Cortex of kidney (tissue), 1 donor: Measurements from ENCODE around the gene ZC3HAV1.
"Not testable (repeated sequence)": the region's sequence is repeated elsewhere in the genome, so short reads cannot be mapped to it uniquely, and the experiment has no call there.

Experiments used
- DNase-seq: peaks from one replicate; lab custom pipeline; 2025; lab: John Stamatoyannopoulos, UW

ZC3HAV1 gene

DNA sequence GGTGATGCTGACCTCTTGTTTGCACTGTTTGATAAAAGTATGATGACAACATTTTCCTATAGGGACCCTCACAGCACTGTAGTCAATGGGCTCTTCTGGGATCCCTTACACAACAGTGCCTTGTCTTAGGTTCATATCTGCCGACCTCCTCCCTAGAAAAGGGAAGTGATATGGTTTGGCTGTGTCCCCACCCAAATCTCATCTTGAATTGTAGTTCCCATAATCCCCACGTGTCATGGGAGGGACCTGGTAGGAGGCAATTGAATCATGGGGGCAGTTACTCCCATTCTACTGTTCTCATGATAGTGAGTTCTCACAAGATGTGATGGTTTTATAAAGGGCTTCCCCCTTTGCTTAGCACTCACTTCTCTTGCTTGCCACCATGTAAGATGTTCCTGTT lies 23.1 kb downstream of the ZC3HAV1 start:
- no peak for DNase-seq

- DNase-seq: no peak
These were observed 24.8 kb downstream of the ZC3HAV1 start for GRCh38 chr7:139084709-139085108.

DNA sequence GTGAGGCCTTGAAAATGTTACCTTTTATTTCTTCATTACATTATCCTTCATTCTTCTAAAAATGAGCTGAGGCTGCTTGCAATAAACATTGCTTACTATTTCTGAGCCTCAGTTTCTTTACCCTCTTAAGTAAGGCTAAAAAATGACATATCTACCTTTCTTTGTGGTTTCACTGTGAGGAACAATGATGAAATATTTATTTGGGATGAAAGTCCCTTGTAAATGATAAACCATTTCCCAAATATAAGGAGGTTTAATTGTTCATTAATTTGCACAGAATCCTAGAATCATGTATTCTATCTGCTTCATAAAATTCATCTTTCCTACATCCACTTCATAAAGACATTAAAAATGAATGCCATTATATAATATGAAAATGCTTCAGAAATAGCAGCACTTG lies 27.9 kb downstream of the ZC3HAV1 start:
- DNase-seq: no peak

DNA sequence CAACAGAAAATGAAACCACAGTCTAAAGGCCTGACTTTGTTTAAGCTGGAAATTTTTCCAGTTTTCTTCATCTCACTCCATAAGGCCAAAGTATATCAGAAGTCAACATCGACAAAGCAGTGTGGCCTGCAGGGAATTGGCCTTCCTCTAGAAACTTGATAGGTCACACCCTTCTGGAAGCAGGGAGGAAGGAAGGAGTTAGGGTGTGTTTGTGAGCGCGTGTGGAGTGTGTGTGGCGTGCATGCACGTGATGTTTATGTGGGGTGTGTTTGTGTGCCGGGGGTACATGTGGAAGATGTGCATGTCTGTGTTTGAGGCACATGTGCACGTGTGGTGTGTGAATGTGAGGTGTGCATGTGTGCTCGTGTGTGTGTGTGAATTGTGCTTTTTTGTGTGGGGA lies 28.6 kb downstream of the ZC3HAV1 start:
- no peak for DNase-seq

DNA sequence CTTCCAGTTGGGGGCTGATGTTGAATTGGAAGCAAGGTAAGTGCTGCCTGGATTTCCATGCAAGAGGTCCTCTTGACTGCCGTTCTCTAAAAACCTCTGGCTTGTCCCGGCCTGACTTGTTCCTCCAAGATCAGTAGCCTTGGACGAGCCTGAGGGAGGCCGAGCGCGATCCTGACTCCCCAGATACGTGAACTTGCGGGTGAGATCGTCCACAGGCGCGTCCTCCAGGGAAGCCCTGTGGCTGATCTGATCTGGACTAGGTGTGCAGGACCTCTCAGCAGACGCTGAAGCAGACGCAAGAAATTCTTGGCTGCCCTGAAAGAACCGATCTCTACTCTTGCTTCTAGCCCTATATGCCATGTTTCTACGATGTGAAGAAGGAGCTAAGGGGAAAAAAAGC lies 29.7 kb downstream of the ZC3HAV1 start:
- DNase-seq: no peak

GRCh38 chr7:139078911-139079310 lies 30.6 kb downstream of the ZC3HAV1 start:
- no peak for DNase-seq

- DNase-seq: no peak
These were observed 31.1 kb downstream of the ZC3HAV1 start for GRCh38 chr7:139078399-139078798.

DNA sequence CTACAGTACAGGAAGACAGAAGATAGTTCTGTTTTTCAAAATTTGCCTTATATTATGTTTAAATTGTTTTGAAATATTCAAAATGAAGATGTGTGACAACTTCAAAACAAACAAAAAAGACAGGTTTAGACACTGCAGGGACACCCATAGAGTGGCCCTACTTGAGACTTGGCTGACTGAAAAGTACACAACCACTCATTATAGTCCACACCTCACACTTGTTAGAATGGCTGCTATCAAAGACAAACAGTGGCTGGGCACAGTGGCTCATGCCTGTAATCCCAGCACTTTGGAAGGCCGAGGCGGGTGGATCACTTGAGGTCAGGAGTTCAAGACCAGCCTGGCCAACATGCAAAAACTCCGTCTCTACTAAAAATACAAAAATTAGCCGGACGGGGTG lies 31.8 kb downstream of the ZC3HAV1 start:
- DNase-seq: not testable (repeated sequence)

GRCh38 chr7:139075871-139076686 lies 33.4 kb downstream of the ZC3HAV1 start:
- no peak for DNase-seq

- DNase-seq: no peak
These were observed 34.4 kb downstream of the ZC3HAV1 start for GRCh38 chr7:139075031-139075652.

GRCh38 chr7:139072796-139073195 lies 36.7 kb downstream of the ZC3HAV1 start:
- DNase-seq: no peak

GRCh38 chr7:139071680-139072079 lies 37.8 kb downstream of the ZC3HAV1 start:
- DNase-seq: no peak

- DNase-seq: no peak
These were observed 40.7 kb downstream of the ZC3HAV1 start for GRCh38 chr7:139068544-139069399.

- DNase-seq: no peak
These were observed 43.2 kb downstream of the ZC3HAV1 start for GRCh38 chr7:139066315-139066714.

DNA sequence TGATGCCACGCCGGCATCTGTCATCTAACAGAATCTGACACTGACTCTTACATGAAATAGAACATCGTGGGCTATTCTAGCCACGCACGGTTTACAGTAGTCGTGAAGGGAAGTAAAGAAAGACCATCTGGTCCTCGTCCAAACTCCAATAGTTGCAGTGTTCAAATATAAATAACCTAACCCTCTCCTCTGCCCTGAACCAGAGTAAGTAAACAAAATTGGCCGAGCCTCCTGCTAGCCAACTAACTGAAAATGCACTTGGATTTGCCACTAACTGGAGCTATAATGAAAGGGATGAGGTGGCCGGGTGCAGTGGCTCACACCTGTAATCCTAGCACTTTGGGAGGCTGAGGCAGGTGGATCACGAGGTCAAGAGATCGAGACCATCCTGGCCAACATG lies 44.2 kb downstream of the ZC3HAV1 start:
- DNase-seq: no peak

DNA sequence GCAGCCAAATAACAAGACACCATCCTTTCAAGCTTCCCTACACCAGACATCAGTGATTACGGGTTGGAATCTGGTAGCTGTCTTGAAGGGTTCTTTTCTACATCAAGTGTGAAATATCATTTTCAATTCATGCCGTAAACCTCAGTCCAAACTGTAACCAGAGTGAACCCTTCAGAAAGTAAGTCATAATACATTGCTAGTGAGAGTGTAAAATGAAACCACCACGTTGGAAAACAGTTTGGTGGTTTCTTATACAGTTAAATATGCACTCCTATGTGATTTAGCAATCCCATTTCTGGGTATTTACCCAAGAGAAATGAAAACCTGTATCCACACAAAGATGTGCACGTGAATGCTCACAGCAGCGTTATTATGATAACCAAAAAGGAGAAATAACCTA lies 48.1 kb downstream of the ZC3HAV1 start:
- DNase-seq: no peak

- no peak for DNase-seq
These were observed 48.8 kb downstream of the ZC3HAV1 start for GRCh38 chr7:139060695-139061237.

GRCh38 chr7:139059905-139060304 lies 49.6 kb downstream of the ZC3HAV1 start:
- DNase-seq: no peak

GRCh38 chr7:139058943-139059342 lies 50.6 kb downstream of the ZC3HAV1 start:
- DNase-seq: no peak

GRCh38 chr7:139055674-139056073 lies 53.8 kb downstream of the ZC3HAV1 start:
- DNase-seq: no peak

GRCh38 chr7:139054656-139055055 lies 54.9 kb downstream of the ZC3HAV1 start:
- DNase-seq: not testable (repeated sequence)

DNA sequence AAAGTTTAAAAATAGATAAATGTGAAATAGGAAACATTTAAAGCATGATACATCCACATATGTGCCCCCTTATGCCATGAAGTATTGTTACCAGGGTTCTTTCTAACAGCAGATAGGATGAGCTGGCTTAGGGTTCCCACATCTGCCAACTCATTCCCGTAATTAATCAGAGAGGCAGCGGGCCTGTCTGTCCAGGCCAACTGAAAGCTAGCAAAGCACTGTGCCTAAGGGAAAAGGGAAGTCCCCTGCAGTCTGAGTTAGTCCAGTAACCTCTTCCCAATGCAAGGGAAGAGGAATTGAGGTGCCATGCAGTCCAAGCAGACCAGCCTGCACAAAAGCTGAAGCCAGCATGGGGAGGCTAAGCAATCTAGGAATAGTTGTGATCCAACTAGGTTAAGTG lies 55.4 kb downstream of the ZC3HAV1 start:
- DNase-seq: no peak
